ENCODE measurements around the gene ZNF428.

DNA sequence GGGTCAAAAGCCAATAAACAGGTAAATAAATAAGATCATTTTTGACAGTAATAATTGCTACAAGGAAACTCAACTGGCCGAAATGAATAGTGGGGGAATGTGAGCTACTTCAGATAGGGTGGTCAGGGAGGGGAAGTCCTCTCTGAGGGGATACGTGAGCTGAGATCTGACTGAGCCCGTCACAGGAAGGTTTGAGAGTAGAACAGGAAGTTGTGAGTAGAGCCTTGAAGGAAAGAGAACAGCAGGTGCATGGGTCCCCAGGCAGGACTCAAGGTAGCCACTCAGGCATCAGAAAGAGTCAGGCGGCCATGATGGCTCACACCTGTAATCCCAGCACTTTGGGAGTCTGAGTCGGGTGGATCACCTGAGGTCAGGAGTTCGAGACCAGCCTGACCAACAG lies 29.8 kb downstream of the ZNF428 start:
- TF ChIP-seq, protein P1, sequence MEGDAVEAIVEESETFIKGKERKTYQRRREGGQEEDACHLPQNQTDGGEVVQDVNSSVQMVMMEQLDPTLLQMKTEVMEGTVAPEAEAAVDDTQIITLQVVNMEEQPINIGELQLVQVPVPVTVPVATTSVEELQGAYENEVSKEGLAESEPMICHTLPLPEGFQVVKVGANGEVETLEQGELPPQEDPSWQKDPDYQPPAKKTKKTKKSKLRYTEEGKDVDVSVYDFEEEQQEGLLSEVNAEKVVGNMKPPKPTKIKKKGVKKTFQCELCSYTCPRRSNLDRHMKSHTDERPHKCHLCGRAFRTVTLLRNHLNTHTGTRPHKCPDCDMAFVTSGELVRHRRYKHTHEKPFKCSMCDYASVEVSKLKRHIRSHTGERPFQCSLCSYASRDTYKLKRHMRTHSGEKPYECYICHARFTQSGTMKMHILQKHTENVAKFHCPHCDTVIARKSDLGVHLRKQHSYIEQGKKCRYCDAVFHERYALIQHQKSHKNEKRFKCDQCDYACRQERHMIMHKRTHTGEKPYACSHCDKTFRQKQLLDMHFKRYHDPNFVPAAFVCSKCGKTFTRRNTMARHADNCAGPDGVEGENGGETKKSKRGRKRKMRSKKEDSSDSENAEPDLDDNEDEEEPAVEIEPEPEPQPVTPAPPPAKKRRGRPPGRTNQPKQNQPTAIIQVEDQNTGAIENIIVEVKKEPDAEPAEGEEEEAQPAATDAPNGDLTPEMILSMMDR (IDR thresholded peaks at IDR 0.05) = no peak
- no peak for TF ChIP-seq POLR2A (IDR thresholded peaks at IDR 0.05)

All from thyroid gland (tissue), 4 donors.